HepG2 (cell line): ENCODE data around the gene TELO2. TPM values are rescaled to one million over a fixed set of nuclear protein-coding genes. Genes with fewer than 3 reads are reported as not detected.

Experiments used
- ARNT ChIP-seq: fragments of 450-650 bp; IDR thresholded peaks from 2 replicates; pipeline ENCODE4 v1.6.1; 2017
- DMAP1 ChIP-seq: IDR thresholded peaks from 2 replicates; pipeline ENCODE4 v1.6.1; 2016
- GABPA ChIP-seq, 2 experiments: IDR thresholded peaks; 2 replicates each; pipeline ENCODE4 v1.6.1; 2011 to 2016; ENCODE audit warnings: low read depth in 2 of 2, low read length in 1 of 2, missing biosample characterization in 1 of 2, missing genetic modification characterization in 1 of 2
- GZF1 ChIP-seq: sonication (generic); formaldehyde crosslinking; IDR thresholded peaks from 2 replicates; pipeline ENCODE4 v1.5.1; 2020; ENCODE audit warnings: mild to moderate bottlenecking, missing genetic modification reagents
- HHEX ChIP-seq: IDR thresholded peaks from 2 replicates; pipeline ENCODE4 v1.6.1; 2016; ENCODE audit warnings: control low read depth
- HNRNPUL1 ChIP-seq: fragments of 200-400 bp; formaldehyde crosslinking; IDR thresholded peaks from 2 replicates; pipeline ENCODE4 v1.6.1; 2017; ENCODE audit warnings: low read depth, mild to moderate bottlenecking, low read length, moderate library complexity
- KLF9 ChIP-seq: IDR thresholded peaks from 2 replicates; pipeline ENCODE4 v1.6.1; 2016; ENCODE audit warnings: low read depth
- PCBP2 ChIP-seq: fragments of 200-400 bp; formaldehyde crosslinking; optimal IDR thresholded peaks from 2 replicates; pipeline ENCODE3; 2018; ENCODE audit warnings: low read length, low read depth; ENCODE audit not compliant: poor library complexity, severe bottlenecking
- SMARCC2 ChIP-seq: fragments of 450-650 bp; IDR thresholded peaks from 2 replicates; pipeline ENCODE4 v1.6.1; 2017; ENCODE audit warnings: antibody characterized with exemption, mild to moderate bottlenecking
- ZNF333 ChIP-seq: sonication (generic); formaldehyde crosslinking; IDR thresholded peaks from 2 replicates; pipeline ENCODE4 v1.4.0; 2020; ENCODE audit warnings: mild to moderate bottlenecking, missing genetic modification reagents, borderline replicate concordance
- ZNF432 ChIP-seq: sonication (generic); formaldehyde crosslinking; IDR thresholded peaks from 2 replicates; pipeline ENCODE4 v1.5.0; 2020; ENCODE audit warnings: missing genetic modification reagents, mild to moderate bottlenecking, borderline replicate concordance
- ZNF709 ChIP-seq: sonication (generic); formaldehyde crosslinking; IDR thresholded peaks from 2 replicates; pipeline ENCODE4 v1.5.0; 2020; ENCODE audit warnings: mild to moderate bottlenecking, missing genetic modification reagents
- ZNF878 ChIP-seq: sonication (generic); formaldehyde crosslinking; IDR thresholded peaks from 2 replicates; pipeline ENCODE4 v1.8.1; 2023; ENCODE audit warnings: mild to moderate bottlenecking, missing genetic modification reagents, moderate library complexity
- polyA plus RNA-seq, 8 experiments: library from polyadenylated mRNA; depleted of rRNA in 3 of 8; stranded (reverse) in 7 of 8; unstranded in 1 of 8; fragments of >200 nt; fragmentation: Illumina TruSeq in 4 of 8; extraction: Trizol in 4 of 8; gene quantifications; 2 replicates each; pipeline versions ENCODE4 v1.2.1 to v1.2.3, GENCODE V29; 2011 to 2016; ENCODE audit warnings: low read depth in 4 of 8, missing spikeins in 1 of 8, mixed read lengths in 1 of 8; ENCODE audit not compliant: insufficient read depth in 1 of 8
- total RNA-seq, 5 experiments: library from RNA; depleted of rRNA; stranded (reverse); fragments of >200 nt; fragmentation: Illumina TruSeq; extraction: Trizol; gene quantifications; 2 replicates each; pipeline ENCODE4 v1.2.3, GENCODE V29; 2016; ENCODE audit warnings: low read depth in 1 of 5
- TF ChIP-seq, protein P1 (sequence below): sonication (generic); formaldehyde crosslinking; IDR thresholded peaks from 2 replicates; pipeline ENCODE4 v1.4.0; 2020; ENCODE audit warnings: mild to moderate bottlenecking, missing genetic modification reagents
- TF ChIP-seq, protein P2 (sequence below), 2 experiments: sonication (generic) in 1 of 2; formaldehyde crosslinking in 1 of 2; IDR thresholded peaks; 2 replicates each; pipeline versions ENCODE4 v1.4.0 to v1.6.1; 2016 to 2020; ENCODE audit warnings: borderline replicate concordance in 1 of 2, low read depth in 1 of 2, mild to moderate bottlenecking in 1 of 2, missing genetic modification reagents in 1 of 2
- TF ChIP-seq, protein P3 (sequence below): IDR thresholded peaks from 2 replicates; pipeline ENCODE4 v1.6.1; 2018; ENCODE audit warnings: missing genetic modification reagents
- TF ChIP-seq, protein P4 (sequence below): fragments of 450-650 bp; IDR thresholded peaks from 2 replicates; pipeline ENCODE4 v1.6.1; 2016

The TELO2 gene
- total and polyA plus RNA-seq, 2 of the 13 experiments (the other 11 are each of a cell fraction or from before 2014, with no cell fraction given) = 10.1 to 17.9 TPM

DNA sequence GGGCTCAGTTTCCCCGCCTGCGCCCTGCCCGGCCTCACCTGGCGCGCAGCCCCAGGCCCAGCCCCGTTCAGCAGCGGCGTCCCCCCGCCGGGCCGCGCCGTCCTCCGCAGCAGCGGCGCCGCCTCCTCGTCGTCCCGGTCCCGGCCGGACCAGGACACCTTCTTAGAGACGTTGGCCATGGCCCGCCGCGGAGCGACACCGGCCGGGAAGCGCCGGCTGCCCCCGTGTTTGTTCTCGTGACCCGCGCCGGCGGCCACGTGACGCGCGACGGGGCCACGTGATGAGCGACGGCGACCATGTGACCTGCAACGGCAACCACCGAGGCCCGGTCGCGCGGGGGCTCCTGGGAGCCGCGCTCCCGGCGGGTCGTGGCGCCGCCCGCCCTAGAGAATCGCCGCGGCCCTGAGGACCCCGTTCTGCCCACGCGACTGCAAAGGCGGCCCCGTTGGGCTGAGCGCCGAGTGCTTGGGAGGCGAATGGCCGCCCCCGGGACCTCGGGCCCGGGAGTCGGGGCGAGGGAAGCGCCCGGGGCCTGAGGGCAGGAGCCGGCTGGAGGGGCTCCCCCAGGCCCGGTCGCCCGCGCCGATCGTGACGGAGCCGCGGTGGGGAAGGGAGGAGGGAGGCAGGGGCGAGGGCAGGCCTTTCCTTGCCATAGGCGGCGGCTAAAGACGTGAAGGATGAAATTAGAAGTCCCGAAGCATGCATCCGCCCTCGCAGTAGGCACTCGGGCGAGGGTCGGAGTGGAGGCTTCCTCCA, 18.2 kb upstream of the TELO2 start, which contains the start of gene CLCN7 (continued):
- no peak for TF ChIP-seq PCBP2
- no peak for TF ChIP-seq KLF9 (CRISPR knock-in tag)
- TF ChIP-seq ZNF333 (CRISPR knock-in tag) = no peak; the same call in 1 of the 2 replicates
- no peak for TF ChIP-seq GABPA (IDR thresholded peaks at IDR 0.05; ENCODE audit: low read depth, low read length)
- TF ChIP-seq GABPA (CRISPR knock-in tag; IDR thresholded peaks at IDR 0.05; ENCODE audit: low read depth) = no peak
- TF ChIP-seq ARNT = no peak
- no peak for TF ChIP-seq GZF1 (CRISPR knock-in tag)
- TF ChIP-seq HHEX = no peak
- 0 out of 2 replicates have a peak, but pooled peaks have one; percentile 14 for TF ChIP-seq ZNF878
- TF ChIP-seq ZNF709 (CRISPR knock-in tag) = peak; percentile 94
- no peak for TF ChIP-seq SMARCC2
- TF ChIP-seq, protein P1, sequence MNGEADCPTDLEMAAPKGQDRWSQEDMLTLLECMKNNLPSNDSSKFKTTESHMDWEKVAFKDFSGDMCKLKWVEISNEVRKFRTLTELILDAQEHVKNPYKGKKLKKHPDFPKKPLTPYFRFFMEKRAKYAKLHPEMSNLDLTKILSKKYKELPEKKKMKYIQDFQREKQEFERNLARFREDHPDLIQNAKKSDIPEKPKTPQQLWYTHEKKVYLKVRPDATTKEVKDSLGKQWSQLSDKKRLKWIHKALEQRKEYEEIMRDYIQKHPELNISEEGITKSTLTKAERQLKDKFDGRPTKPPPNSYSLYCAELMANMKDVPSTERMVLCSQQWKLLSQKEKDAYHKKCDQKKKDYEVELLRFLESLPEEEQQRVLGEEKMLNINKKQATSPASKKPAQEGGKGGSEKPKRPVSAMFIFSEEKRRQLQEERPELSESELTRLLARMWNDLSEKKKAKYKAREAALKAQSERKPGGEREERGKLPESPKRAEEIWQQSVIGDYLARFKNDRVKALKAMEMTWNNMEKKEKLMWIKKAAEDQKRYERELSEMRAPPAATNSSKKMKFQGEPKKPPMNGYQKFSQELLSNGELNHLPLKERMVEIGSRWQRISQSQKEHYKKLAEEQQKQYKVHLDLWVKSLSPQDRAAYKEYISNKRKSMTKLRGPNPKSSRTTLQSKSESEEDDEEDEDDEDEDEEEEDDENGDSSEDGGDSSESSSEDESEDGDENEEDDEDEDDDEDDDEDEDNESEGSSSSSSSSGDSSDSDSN (CRISPR knock-in tag) = peak; percentile 54; the same call in 1 of the 2 replicates
- TF ChIP-seq DMAP1 (CRISPR knock-in tag) = peak; percentile 71
- TF ChIP-seq, protein P2, sequence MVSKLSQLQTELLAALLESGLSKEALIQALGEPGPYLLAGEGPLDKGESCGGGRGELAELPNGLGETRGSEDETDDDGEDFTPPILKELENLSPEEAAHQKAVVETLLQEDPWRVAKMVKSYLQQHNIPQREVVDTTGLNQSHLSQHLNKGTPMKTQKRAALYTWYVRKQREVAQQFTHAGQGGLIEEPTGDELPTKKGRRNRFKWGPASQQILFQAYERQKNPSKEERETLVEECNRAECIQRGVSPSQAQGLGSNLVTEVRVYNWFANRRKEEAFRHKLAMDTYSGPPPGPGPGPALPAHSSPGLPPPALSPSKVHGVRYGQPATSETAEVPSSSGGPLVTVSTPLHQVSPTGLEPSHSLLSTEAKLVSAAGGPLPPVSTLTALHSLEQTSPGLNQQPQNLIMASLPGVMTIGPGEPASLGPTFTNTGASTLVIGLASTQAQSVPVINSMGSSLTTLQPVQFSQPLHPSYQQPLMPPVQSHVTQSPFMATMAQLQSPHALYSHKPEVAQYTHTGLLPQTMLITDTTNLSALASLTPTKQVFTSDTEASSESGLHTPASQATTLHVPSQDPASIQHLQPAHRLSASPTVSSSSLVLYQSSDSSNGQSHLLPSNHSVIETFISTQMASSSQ (IDR thresholded peaks at IDR 0.05; ENCODE audit: low read depth) = no peak
- TF ChIP-seq, protein P2 (CRISPR knock-in tag; IDR thresholded peaks at IDR 0.05; ENCODE audit: borderline replicate concordance) = 0 out of 2 replicates have a peak, but pooled peaks have one; percentile 59
- no peak for TF ChIP-seq HNRNPUL1
- TF ChIP-seq, protein P3, sequence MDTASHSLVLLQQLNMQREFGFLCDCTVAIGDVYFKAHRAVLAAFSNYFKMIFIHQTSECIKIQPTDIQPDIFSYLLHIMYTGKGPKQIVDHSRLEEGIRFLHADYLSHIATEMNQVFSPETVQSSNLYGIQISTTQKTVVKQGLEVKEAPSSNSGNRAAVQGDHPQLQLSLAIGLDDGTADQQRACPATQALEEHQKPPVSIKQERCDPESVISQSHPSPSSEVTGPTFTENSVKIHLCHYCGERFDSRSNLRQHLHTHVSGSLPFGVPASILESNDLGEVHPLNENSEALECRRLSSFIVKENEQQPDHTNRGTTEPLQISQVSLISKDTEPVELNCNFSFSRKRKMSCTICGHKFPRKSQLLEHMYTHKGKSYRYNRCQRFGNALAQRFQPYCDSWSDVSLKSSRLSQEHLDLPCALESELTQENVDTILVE (CRISPR knock-in tag) = peak; percentile 89; the same call in 1 of the 2 replicates
- TF ChIP-seq ZNF432 (CRISPR knock-in tag) = no peak
- TF ChIP-seq, protein P4, sequence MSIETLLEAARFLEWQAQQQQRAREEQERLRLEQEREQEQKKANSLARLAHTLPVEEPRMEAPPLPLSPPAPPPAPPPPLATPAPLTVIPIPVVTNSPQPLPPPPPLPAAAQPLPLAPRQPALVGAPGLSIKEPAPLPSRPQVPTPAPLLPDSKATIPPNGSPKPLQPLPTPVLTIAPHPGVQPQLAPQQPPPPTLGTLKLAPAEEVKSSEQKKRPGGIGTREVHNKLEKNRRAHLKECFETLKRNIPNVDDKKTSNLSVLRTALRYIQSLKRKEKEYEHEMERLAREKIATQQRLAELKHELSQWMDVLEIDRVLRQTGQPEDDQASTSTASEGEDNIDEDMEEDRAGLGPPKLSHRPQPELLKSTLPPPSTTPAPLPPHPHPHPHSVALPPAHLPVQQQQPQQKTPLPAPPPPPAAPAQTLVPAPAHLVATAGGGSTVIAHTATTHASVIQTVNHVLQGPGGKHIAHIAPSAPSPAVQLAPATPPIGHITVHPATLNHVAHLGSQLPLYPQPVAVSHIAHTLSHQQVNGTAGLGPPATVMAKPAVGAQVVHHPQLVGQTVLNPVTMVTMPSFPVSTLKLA = peak; percentile 100
